ENCODE measurements around the gene RPL11.

DNA sequence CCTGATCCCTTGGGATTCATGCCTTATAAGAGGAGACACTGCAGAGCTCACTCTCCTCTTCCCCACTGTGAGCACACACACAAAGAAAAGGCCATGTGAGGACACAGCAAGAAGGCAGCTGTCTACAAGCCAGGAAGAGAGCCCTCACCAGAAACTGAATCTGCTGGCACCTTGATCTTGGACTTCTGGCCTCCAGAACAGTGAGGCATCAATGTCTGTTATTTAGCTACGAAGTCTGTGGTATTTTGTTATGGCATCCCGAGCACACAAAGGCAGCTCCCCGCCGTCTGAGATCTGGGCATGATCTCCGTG is 47.1 kb upstream of the RPL11 start:
- no peak for TF ChIP-seq FOS (IDR thresholded peaks at IDR 0.05; ENCODE audit: low read depth, low read length)
- TF ChIP-seq, protein P1, sequence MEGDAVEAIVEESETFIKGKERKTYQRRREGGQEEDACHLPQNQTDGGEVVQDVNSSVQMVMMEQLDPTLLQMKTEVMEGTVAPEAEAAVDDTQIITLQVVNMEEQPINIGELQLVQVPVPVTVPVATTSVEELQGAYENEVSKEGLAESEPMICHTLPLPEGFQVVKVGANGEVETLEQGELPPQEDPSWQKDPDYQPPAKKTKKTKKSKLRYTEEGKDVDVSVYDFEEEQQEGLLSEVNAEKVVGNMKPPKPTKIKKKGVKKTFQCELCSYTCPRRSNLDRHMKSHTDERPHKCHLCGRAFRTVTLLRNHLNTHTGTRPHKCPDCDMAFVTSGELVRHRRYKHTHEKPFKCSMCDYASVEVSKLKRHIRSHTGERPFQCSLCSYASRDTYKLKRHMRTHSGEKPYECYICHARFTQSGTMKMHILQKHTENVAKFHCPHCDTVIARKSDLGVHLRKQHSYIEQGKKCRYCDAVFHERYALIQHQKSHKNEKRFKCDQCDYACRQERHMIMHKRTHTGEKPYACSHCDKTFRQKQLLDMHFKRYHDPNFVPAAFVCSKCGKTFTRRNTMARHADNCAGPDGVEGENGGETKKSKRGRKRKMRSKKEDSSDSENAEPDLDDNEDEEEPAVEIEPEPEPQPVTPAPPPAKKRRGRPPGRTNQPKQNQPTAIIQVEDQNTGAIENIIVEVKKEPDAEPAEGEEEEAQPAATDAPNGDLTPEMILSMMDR (conservative IDR thresholded peaks at IDR 0.05; ENCODE audit: low read depth, low read length), result no peak
- TF ChIP-seq NFE2L2 (IDR thresholded peaks at IDR 0.05; ENCODE audit: low read depth, low read length), result no peak
- TF ChIP-seq RCOR1 (IDR thresholded peaks at IDR 0.05; ENCODE audit: insufficient replicate concordance, low read length), result no peak
- TF ChIP-seq POLR2A (IDR thresholded peaks at IDR 0.05; ENCODE audit: low read depth, low read length), result no peak
- TF ChIP-seq RAD21 (IDR thresholded peaks at IDR 0.05; ENCODE audit: low read length), result no peak
- TF ChIP-seq MAZ (IDR thresholded peaks at IDR 0.05; ENCODE audit: borderline replicate concordance, low read depth, low read length), result no peak
- TF ChIP-seq BHLHE40 (IDR thresholded peaks at IDR 0.05; ENCODE audit: low read depth, low read length), result no peak
- TF ChIP-seq CEBPB (IDR thresholded peaks at IDR 0.05; ENCODE audit: low read depth, low read length), result no peak
- no peak for TF ChIP-seq RFX5 (IDR thresholded peaks at IDR 0.05; ENCODE audit: low read depth, low read length)
